HCT116 (cell line): ENCODE results near the gene CDH4. TPM values are rescaled to one million over a fixed set of nuclear protein-coding genes. Genes with fewer than 3 reads are reported as not detected.

ENCODE experiments used
- ATAC-seq: fragments of 200-7000 bp; cut with Tn5 transposase; 2 replicates; pipeline ENCODE4 v1.9.1; 2020; ENCODE audit warnings: mild to moderate bottlenecking, moderate library complexity
- BruUV-seq: library from RNA; stranded (reverse); fragments of 400-500 nt; replicated peaks from 2 replicates; lab custom pipeline; 2021; lab: Mats Ljungman, UMichigan
- CTCF ChIA-PET: fragments of 300-600 bp; sonication (Branson Sonifier 250); formaldehyde crosslinking; loops from one replicate; lab custom pipeline; 2021; ENCODE audit warnings: antibody characterized with exemption; lab: Charles Lee
- POLR2A ChIA-PET: fragments of 300-600, 350-600 bp; sonication (Branson Sonifier 250); formaldehyde crosslinking; loops from one replicate; lab custom pipeline; 2021; ENCODE audit warnings: antibody characterized with exemption; lab: Charles Lee
- RAD21 ChIA-PET, 2 experiments: fragments of 300-600 bp; sonication (Branson Sonifier 250); formaldehyde crosslinking; loops; one replicate each; lab custom pipeline; 2023; ENCODE audit warnings: low total read pairs in 2 of 2; ENCODE audit not compliant: uncharacterized antibody in 2 of 2, unreplicated experiment in 2 of 2, low non-redundant PET in 1 of 2; lab: Charles Lee
- DNase-seq: peaks from one replicate; pipeline ENCODE4 v3.0.0-alpha.2; 2010; ENCODE audit warnings: low read depth, low spot score
- H2AFZ ChIP-seq: fragments of 200-600 bp; shearing (Covaris generic), sonication (generic); 2 replicates; pipeline ENCODE4 v1.6.1; 2017; ENCODE audit warnings: low read depth, mixed run types, mixed read lengths, antibody characterized with exemption, low read length; ENCODE audit not compliant: poor library complexity, severe bottlenecking
- H3K27ac ChIP-seq: 2 replicates; pipeline ENCODE4 v1.5.1; 2012; ENCODE audit warnings: low read depth, low read length
- H3K27me3 ChIP-seq: fragments of 200-600 bp; sonication (generic); 2 replicates; pipeline ENCODE4 v1.6.1; 2016; ENCODE audit warnings: mixed run types, low read length, mixed read lengths; ENCODE audit not compliant: insufficient read depth
- H3K36me3 ChIP-seq, 2 experiments: fragments of 200-500 bp in 1 of 2; fragments of 200-600 bp in 1 of 2; sonication (Bioruptor generic) in 1 of 2; sonication (generic) in 1 of 2; 2 replicates each; pipeline versions ENCODE4 v1.5.1 to v1.6.1; 2014 to 2016; ENCODE audit warnings: low read length in 2 of 2, inconsistent platforms in 1 of 2, mixed read lengths in 1 of 2, mixed run types in 1 of 2; ENCODE audit not compliant: insufficient read depth in 2 of 2, control insufficient read depth in 1 of 2
- H3K4me1 ChIP-seq, 2 experiments: fragments of 200-600 bp in 1 of 2; sonication (generic) in 1 of 2; 2 replicates each; pipeline versions ENCODE4 v1.5.1 to v1.6.1; 2012 to 2017; ENCODE audit warnings: low read length in 2 of 2, inconsistent platforms in 1 of 2, mild to moderate bottlenecking in 1 of 2, mixed read lengths in 1 of 2, mixed run types in 1 of 2, moderate library complexity in 1 of 2; ENCODE audit not compliant: insufficient read depth in 2 of 2, control insufficient read depth in 1 of 2
- H3K4me2 ChIP-seq: fragments of 200-600 bp; sonication (generic); 2 replicates; pipeline ENCODE4 v1.6.1; 2017; ENCODE audit warnings: mixed run types, low read length, mixed read lengths
- H3K4me3 ChIP-seq, 2 experiments: fragments of 200-600 bp in 1 of 2; sonication (generic) in 1 of 2; replicated peaks in 1 of 2; 2 replicates each; pipeline ENCODE4 v1.5.1; 2011 to 2016; ENCODE audit warnings: low read length in 2 of 2, control low read depth in 1 of 2, low read depth in 1 of 2, mild to moderate bottlenecking in 1 of 2, mixed read lengths in 1 of 2, mixed run types in 1 of 2
- H3K79me2 ChIP-seq: fragments of 200-600 bp; sonication (generic); 2 replicates; pipeline ENCODE4 v1.6.1; 2017; ENCODE audit warnings: mild to moderate bottlenecking, mixed run types, low read length, moderate library complexity, mixed read lengths; ENCODE audit not compliant: insufficient read depth
- H3K9ac ChIP-seq: fragments of 200-600 bp; sonication (generic); 2 replicates; pipeline ENCODE4 v1.6.1; 2016; ENCODE audit warnings: low read length, mixed read lengths
- H3K9me2 ChIP-seq: fragments of 200-600 bp; sonication (generic), shearing (Covaris generic); 2 replicates; pipeline ENCODE4 v1.6.1; 2017; ENCODE audit warnings: mixed run types, mild to moderate bottlenecking, moderate library complexity; ENCODE audit not compliant: insufficient read depth
- H3K9me3 ChIP-seq, 2 experiments: fragments of 200-500 bp in 1 of 2; fragments of 200-600 bp in 1 of 2; sonication (Bioruptor generic) in 1 of 2; sonication (generic) in 1 of 2; 2 replicates each; pipeline ENCODE4 v1.6.1; 2014 to 2017; ENCODE audit warnings: low read length in 2 of 2, mixed read lengths in 2 of 2, inconsistent platforms in 1 of 2, low read depth in 1 of 2, mild to moderate bottlenecking in 1 of 2, mixed run types in 1 of 2, moderate library complexity in 1 of 2; ENCODE audit not compliant: control insufficient read depth in 1 of 2, insufficient read depth in 1 of 2
- H4K20me1 ChIP-seq: fragments of 200-600 bp; sonication (generic), shearing (Covaris generic); 2 replicates; pipeline ENCODE4 v1.6.1; 2017; ENCODE audit warnings: mixed run types, mild to moderate bottlenecking, moderate library complexity; ENCODE audit not compliant: insufficient read depth
- ELF1 ChIP-seq: IDR thresholded peaks from 2 replicates; pipeline ENCODE4 v1.6.1; 2012; ENCODE audit warnings: low read depth, borderline replicate concordance
- EZH2 ChIP-seq: fragments of 200-600 bp; sonication (generic); IDR thresholded peaks from 2 replicates; pipeline ENCODE4 v1.6.1; 2017; ENCODE audit warnings: antibody characterized with exemption, mixed run types
- EZH2phosphoT487 ChIP-seq: fragments of 200-600 bp; IDR thresholded peaks from 2 replicates; pipeline ENCODE4 v1.6.1; 2018; ENCODE audit warnings: antibody characterized with exemption, borderline replicate concordance
- FOSL1 ChIP-seq: IDR thresholded peaks from 2 replicates; pipeline ENCODE4 v1.6.1; 2012; ENCODE audit warnings: low read depth
- RAD21 ChIP-seq: IDR thresholded peaks from 2 replicates; pipeline ENCODE4 v1.6.1; 2012; ENCODE audit warnings: low read depth, mild to moderate bottlenecking
- SIN3A ChIP-seq: IDR thresholded peaks from 2 replicates; pipeline ENCODE4 v1.6.1; 2012; ENCODE audit warnings: low read depth
- TCF7L2 ChIP-seq: IDR thresholded peaks from 2 replicates; pipeline ENCODE4 v1.7.0; 2011; ENCODE audit warnings: borderline replicate concordance, inconsistent platforms; ENCODE audit not compliant: insufficient read depth, insufficient read length; ENCODE audit errors: extremely low read depth
- YY1 ChIP-seq: IDR thresholded peaks from 2 replicates; pipeline ENCODE4 v1.6.1; 2011; ENCODE audit warnings: low read length, low read depth, moderate library complexity, mild to moderate bottlenecking; ENCODE audit not compliant: insufficient replicate concordance; ENCODE audit errors: extremely low read depth
- ZNF274 ChIP-seq: fragments of 200-500 bp; sonication (Bioruptor generic); IDR thresholded peaks from 2 replicates; pipeline ENCODE4 v1.6.1; 2014; ENCODE audit warnings: mild to moderate bottlenecking, low read depth, low read length, inconsistent platforms
- intact Hi-C: fragments of 100-400 bp; cut with micrococcal nuclease; formaldehyde crosslinking; loops from 2 replicates; pipeline ENCODE4 v1.10.0; 2022
- total RNA-seq: library from RNA; stranded (reverse); gene quantifications from one replicate; pipeline ENCODE4 v1.2.1, GENCODE V29; 2021; ENCODE audit not compliant: unreplicated experiment
- TF ChIP-seq, protein P1 (sequence below): IDR thresholded peaks from 2 replicates; pipeline ENCODE4 v1.6.1; 2012
- TF ChIP-seq, protein P2 (sequence below): IDR thresholded peaks from 2 replicates; pipeline ENCODE4 v1.6.1; 2011; ENCODE audit warnings: mild to moderate bottlenecking, low read length, moderate library complexity; ENCODE audit not compliant: insufficient replicate concordance; ENCODE audit errors: extremely low read depth
- TF ChIP-seq, protein P3 (sequence below), 3 experiments: fragments of 200-600 bp in 1 of 3; sonication (generic) in 1 of 3; IDR thresholded peaks in 2 of 3; conservative IDR thresholded peaks in 1 of 3; 2 replicates each; pipeline ENCODE4 v1.5.1; 2012 to 2017; ENCODE audit warnings: low read depth in 2 of 3, low read length in 2 of 3, antibody characterized with exemption in 1 of 3, borderline replicate concordance in 1 of 3, control low read depth in 1 of 3, mild to moderate bottlenecking in 1 of 3, mixed read lengths in 1 of 3, mixed run types in 1 of 3, moderate library complexity in 1 of 3; ENCODE audit not compliant: insufficient read depth in 1 of 3

The CDH4 gene
- total RNA-seq, 1 experiment from 2014 or later: not detected

DNA sequence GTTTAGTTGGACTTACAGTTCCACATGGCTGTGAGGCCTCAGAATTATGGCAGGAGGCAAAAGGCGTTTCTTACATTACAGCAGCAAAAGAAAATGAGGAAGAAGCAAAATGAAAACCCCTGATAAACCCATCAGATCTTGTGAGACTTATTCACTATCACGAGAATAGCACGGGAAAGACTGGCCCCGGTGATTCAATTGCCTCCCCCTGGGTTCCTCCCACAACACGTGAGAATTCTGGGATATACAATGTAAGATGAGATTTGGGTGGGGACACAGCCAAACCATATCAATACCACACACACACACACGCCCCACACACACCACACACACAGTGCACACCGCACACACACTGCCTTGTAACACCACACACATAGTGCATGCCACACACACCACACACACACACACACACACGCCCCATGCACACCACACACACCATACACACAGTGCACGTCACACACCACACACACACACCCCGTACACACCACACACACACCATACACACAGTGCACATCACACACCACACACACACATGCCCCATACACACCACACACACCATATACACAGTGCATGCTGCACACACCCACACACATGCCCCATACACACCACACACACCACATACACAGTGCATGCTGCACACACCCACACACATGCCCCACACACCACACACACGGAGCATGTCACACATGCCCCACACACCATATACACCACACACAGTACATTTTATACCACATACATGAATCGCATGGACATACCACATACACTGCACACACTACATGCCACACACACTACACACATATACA is 503.1 kb downstream of the CDH4 start (continued):
- TF ChIP-seq SIN3A: no peak
- TF ChIP-seq ELF1: no peak
- no peak for TF ChIP-seq ZNF274

DNA sequence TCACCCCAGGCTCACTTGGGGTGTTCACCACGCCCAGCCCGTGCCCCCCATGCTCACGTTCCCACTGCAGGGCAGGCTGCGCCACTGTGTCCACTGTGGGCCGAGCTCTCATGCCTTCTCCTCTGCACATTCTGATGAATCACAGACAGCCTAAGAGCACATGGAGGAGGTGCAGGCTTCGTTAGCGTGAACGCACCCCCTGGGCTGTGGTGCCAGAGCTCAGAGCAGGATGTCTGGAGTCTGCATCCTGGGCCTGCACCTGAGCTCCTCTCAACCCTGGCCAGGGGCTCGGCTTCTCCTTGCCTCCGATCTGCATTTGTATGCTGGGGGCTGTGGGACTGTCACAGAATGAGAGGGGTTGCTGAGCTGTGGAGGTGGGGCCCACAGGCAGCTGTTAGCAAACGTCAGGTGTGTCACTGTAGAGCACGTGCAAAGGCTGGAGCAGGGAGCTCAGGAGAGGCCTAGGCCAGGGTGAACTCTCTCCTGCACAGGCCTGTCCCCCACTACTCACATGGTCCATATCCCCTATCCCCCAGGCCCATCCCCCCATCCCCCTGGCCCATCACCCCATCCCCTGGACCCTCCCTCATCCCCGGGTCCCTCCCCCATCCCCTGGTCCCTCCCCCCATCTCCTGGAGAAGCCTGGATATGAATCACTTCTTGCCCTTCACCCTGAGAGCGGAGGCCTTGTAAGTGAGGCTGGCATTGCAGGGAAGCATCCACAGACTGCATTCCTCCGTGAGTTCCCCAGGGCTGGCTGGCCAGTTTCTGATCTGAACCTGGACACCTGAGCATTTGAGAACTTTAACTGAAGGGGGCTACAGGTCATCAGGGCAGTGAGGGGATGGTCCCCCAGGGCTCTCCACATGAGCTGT is 504.1 kb downstream of the CDH4 start:
- no peak overlapping the region for H3K4me2 ChIP-seq
- no peaks in the 10 kb centered on the region for H3K79me2 ChIP-seq
- no peaks in the 10 kb centered on the region for H3K9me2 ChIP-seq
- no peaks in the 10 kb centered on the region for H3K36me3 ChIP-seq
- RAD21 ChIA-PET: no interaction called here
- no peaks in the 10 kb centered on the region for H3K4me1 ChIP-seq
- TF ChIP-seq ZNF274 (no peak), FOSL1 (no peak), RAD21 (no peak), YY1 (no peak), SIN3A (no peak), EZH2 (no peak), EZH2phosphoT487 (no peak), TCF7L2 (no peak)
- TF ChIP-seq, protein P1, sequence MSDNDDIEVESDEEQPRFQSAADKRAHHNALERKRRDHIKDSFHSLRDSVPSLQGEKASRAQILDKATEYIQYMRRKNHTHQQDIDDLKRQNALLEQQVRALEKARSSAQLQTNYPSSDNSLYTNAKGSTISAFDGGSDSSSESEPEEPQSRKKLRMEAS: no peak
- TF ChIP-seq, protein P2, sequence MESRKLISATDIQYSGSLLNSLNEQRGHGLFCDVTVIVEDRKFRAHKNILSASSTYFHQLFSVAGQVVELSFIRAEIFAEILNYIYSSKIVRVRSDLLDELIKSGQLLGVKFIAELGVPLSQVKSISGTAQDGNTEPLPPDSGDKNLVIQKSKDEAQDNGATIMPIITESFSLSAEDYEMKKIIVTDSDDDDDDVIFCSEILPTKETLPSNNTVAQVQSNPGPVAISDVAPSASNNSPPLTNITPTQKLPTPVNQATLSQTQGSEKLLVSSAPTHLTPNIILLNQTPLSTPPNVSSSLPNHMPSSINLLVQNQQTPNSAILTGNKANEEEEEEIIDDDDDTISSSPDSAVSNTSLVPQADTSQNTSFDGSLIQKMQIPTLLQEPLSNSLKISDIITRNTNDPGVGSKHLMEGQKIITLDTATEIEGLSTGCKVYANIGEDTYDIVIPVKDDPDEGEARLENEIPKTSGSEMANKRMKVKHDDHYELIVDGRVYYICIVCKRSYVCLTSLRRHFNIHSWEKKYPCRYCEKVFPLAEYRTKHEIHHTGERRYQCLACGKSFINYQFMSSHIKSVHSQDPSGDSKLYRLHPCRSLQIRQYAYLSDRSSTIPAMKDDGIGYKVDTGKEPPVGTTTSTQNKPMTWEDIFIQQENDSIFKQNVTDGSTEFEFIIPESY: no peak
- TF ChIP-seq, protein P3, sequence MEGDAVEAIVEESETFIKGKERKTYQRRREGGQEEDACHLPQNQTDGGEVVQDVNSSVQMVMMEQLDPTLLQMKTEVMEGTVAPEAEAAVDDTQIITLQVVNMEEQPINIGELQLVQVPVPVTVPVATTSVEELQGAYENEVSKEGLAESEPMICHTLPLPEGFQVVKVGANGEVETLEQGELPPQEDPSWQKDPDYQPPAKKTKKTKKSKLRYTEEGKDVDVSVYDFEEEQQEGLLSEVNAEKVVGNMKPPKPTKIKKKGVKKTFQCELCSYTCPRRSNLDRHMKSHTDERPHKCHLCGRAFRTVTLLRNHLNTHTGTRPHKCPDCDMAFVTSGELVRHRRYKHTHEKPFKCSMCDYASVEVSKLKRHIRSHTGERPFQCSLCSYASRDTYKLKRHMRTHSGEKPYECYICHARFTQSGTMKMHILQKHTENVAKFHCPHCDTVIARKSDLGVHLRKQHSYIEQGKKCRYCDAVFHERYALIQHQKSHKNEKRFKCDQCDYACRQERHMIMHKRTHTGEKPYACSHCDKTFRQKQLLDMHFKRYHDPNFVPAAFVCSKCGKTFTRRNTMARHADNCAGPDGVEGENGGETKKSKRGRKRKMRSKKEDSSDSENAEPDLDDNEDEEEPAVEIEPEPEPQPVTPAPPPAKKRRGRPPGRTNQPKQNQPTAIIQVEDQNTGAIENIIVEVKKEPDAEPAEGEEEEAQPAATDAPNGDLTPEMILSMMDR (IDR thresholded peaks at IDR 0.05 in 2 of 3, conservative IDR thresholded peaks at IDR 0.05 in 1 of 3; ENCODE audit: borderline replicate concordance in 1 of 3, insufficient read depth in 1 of 3, low read depth in 2 of 3, low read length in 2 of 3): no peak
- H3K9ac ChIP-seq: no peak overlapping the region
- H2AFZ ChIP-seq: no peak overlapping the region
- ATAC-seq (no peak), DNase-seq (no peak)
- intact Hi-C loops: no loop called here
- H3K27ac ChIP-seq: no peak overlapping the region
- H3K27me3 ChIP-seq: peaks cover 25% of the 10 kb centered on the region
- POLR2A ChIA-PET: no interaction called here
- no TSS peak for BruUV-seq
- H3K9me3 ChIP-seq: no peaks in the 10 kb centered on the region
- no peak overlapping the region for H3K4me3 ChIP-seq
- no peaks in the 10 kb centered on the region for H4K20me1 ChIP-seq
- CTCF ChIA-PET: no interaction called here
